CD4-positive, alpha-beta memory T cell (primary cell): ENCODE data around the gene UBR2. TPM values are rescaled to one million over a fixed set of nuclear protein-coding genes. Genes with fewer than 3 reads are reported as not detected.
"Not testable (repeated sequence)": the region's sequence is repeated elsewhere in the genome, so short reads cannot be mapped to it uniquely, and the experiment has no call there.

ENCODE experiments used
- CTCF ChIA-PET: fragments of 350-600 bp; sonication (Branson Sonifier 250); formaldehyde crosslinking; loops from one replicate; lab custom pipeline; 2021; ENCODE audit warnings: inconsistent platforms; ENCODE audit not compliant: partially characterized antibody; lab: Charles Lee
- POLR2A ChIA-PET: fragments of 350-600 bp; sonication (Branson Sonifier 250); formaldehyde crosslinking; loops from one replicate; lab custom pipeline; 2021; ENCODE audit not compliant: partially characterized antibody; lab: Charles Lee
- DNase-seq, 5 donors: peaks; one replicate each; pipeline versions ENCODE4 v3.0.0 to v3.0.0-alpha.2; 2020 to 2022; ENCODE audit warnings: mixed read lengths in 1 of 5
- H3K27ac ChIP-seq: one replicate; pipeline ENCODE4 v1.7.0; 2013; ENCODE audit warnings: low read depth, low read length
- H3K27me3 ChIP-seq: 2 replicates; pipeline ENCODE4 v1.7.0; 2013; ENCODE audit warnings: mild to moderate bottlenecking, low read length, moderate library complexity; ENCODE audit not compliant: insufficient read depth
- H3K36me3 ChIP-seq: 2 replicates; pipeline ENCODE4 v1.7.0; 2013; ENCODE audit warnings: mild to moderate bottlenecking, low read length, moderate library complexity; ENCODE audit not compliant: insufficient read depth
- H3K4me1 ChIP-seq: 2 replicates; pipeline ENCODE4 v1.7.0; 2013; ENCODE audit warnings: mild to moderate bottlenecking, low read length, moderate library complexity; ENCODE audit not compliant: insufficient read depth
- H3K4me3 ChIP-seq, 2 donors: one replicate each; pipeline ENCODE4 v1.7.0; 2013; ENCODE audit warnings: low read length in 2 of 2, mild to moderate bottlenecking in 1 of 2
- H3K9me3 ChIP-seq, 2 donors: one replicate each; pipeline ENCODE4 v1.7.0; 2013; ENCODE audit warnings: low read length in 2 of 2, control low read depth in 1 of 2; ENCODE audit not compliant: control insufficient read depth in 1 of 2
- H3K27ac Mint-ChIP-seq, 7 donors: one replicate each; pipeline ENCODE4 v1.8.0; 2020 to 2021; ENCODE audit warnings: mixed read lengths in 7 of 7, mild to moderate bottlenecking in 6 of 7, inconsistent platforms in 3 of 7, moderate library complexity in 3 of 7
- H3K27me3 Mint-ChIP-seq, 2 donors: one replicate each; pipeline ENCODE4 v1.8.0; 2020 to 2021; ENCODE audit warnings: mixed read lengths in 2 of 2
- H3K36me3 Mint-ChIP-seq, 2 donors: one replicate each; pipeline ENCODE4 v1.8.0; 2020 to 2021; ENCODE audit warnings: mixed read lengths in 2 of 2, inconsistent platforms in 1 of 2, mild to moderate bottlenecking in 1 of 2
- H3K4me1 Mint-ChIP-seq, 4 donors: one replicate each; pipeline ENCODE4 v1.8.0; 2020 to 2021; ENCODE audit warnings: mixed read lengths in 4 of 4, mild to moderate bottlenecking in 1 of 4
- H3K4me3 Mint-ChIP-seq, 8 donors: one replicate each; pipeline ENCODE4 v1.8.0; 2020 to 2021; ENCODE audit warnings: mixed read lengths in 8 of 8, mild to moderate bottlenecking in 7 of 8, moderate library complexity in 6 of 8, inconsistent platforms in 3 of 8
- H3K9me3 Mint-ChIP-seq, 8 donors: one replicate each; pipeline ENCODE4 v1.8.0; 2020 to 2021; ENCODE audit warnings: mixed read lengths in 8 of 8, mild to moderate bottlenecking in 5 of 8, inconsistent platforms in 3 of 8, moderate library complexity in 1 of 8
- intact Hi-C: fragments of 100-400 bp; cut with micrococcal nuclease; formaldehyde crosslinking; loops from one replicate; pipeline ENCODE4 v1.15.1; 2023
- polyA plus RNA-seq, 2 donors: library from polyadenylated mRNA; unstranded; fragments of 300-500 nt; fragmentation: Illumina TruSeq; gene quantifications; one replicate each; pipeline ENCODE4 v1.2.3, GENCODE V29; 2021
- total RNA-seq, 2 experiments: library from RNA; stranded (reverse); gene quantifications; one replicate each; pipeline ENCODE4 v1.2.3, GENCODE V29; 2021

Gene UBR2
- total and polyA plus RNA-seq, 4 experiments from 2014 or later: 4.9 to 55.7 (median 34.1) TPM

DNA sequence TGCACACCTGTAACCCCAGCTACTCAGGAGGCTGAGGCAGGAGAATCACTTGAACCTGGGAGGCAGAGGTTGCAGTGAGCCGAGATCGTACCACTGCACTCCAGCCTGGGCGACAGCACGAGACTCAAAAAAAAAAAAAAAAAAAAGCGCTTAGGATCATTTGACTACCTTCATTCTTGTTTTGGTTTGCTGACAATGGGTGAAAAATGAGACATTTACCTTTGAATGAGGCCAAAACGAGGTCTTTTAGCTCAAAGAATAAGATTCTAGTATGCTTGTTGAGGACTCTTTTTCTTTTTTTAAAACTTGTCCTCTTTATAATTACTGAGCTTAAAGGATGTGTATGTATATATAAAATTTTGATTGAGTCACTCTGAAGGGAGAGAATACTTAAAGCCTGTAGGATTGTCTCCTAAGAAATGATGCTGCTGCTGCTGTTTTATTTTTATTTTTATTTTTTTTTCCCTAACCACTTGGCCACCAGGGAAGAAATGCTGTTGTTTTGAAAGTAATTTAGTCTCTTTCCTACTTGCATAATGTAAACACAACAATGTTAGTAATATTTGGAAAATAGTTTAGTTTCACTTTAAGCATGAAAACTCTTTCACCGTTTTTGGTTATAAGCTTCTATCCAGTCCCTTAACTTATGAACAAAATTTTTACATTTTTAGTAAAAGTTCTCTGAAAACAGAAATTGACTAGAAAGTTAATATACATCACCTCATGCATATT is 7.9 kb downstream of the UBR2 start:
- Mint-ChIP-seq H3K4me1 (peaks cover 41 to 68% (median 56%) of the 10 kb centered on the region in 4 donors), H3K9me3 (no peaks in the 10 kb centered on the region), H3K27ac (peak overlapping the region; percentile 25 to 72 (median 65)), H3K4me3 (peak overlapping the region; percentile 1 to 76 (median 60)), H3K36me3 (peaks cover 21 to 45% of the 10 kb centered on the region in 2 donors), H3K27me3 (no peaks in the 10 kb centered on the region)
- Histone ChIP-seq H3K27ac (no peak overlapping the region), H3K9me3 (no peaks in the 10 kb centered on the region), H3K4me1 (peaks cover 79% of the 10 kb centered on the region), H3K36me3 (peaks cover 19% of the 10 kb centered on the region), H3K4me3 (no peak overlapping the region), H3K27me3 (no peaks in the 10 kb centered on the region)
- ChIA-PET POLR2A (interaction anchor here (1.2 kb wide), 1 partner anchor 8 kb away, joined by 5 read pairs; the partner anchor contains the start of gene UBR2), CTCF (interaction anchor here (1.7 to 1.8 kb wide), 2 partner anchors 24 to 308 kb away, joined by 4 to 16 read pairs; partner anchors contain the start of gene RPL7L1)
- intact Hi-C loops: no loop called here
- DNase-seq: no peak

DNA sequence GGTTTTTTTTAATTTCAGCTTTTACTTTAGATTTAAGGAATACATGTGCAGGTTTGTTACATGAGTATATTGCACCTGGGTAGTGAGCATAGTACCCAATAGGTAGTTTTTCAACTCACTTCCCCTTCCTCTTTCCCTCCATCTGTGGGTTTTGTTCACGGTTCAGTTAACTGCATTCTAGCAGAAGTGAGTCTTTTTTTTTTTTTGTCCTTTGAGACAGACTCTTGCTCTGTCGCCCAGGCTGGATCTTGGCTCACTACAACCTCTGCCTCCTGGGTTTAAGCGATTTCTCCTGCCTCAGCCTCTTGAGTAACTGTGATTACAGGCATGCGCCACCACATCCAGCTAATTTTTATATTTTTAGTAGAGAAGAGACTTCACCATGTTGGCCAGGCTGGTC is 8.7 kb downstream of the UBR2 start:
- H3K9me3 ChIP-seq: no peaks in the 10 kb centered on the region
- no peaks in the 10 kb centered on the region for H3K27me3 ChIP-seq
- Mint-ChIP-seq H3K27ac (peak overlapping the region; percentile 24 to 89 (median 72)), H3K27me3 (no peaks in the 10 kb centered on the region), H3K4me3 (peak overlapping the region in 6 of 8 donors; percentile 35 to 76 (median 63)), H3K4me1 (peaks cover 42 to 68% (median 55%) of the 10 kb centered on the region in 4 donors), H3K9me3 (no peaks in the 10 kb centered on the region), H3K36me3 (peaks cover 21 to 45% of the 10 kb centered on the region in 2 donors)
- ChIA-PET CTCF (interaction anchor here (1.7 to 1.8 kb wide), 2 partner anchors 25 to 307 kb away, joined by 4 to 16 read pairs; partner anchors contain the start of gene RPL7L1), POLR2A (interaction anchor here (1.2 to 1.3 kb wide), 2 partner anchors 8 to 9 kb away, joined by 5 read pairs; partner anchors contain the start of gene UBR2)
- H3K36me3 ChIP-seq: peaks cover 21% of the 10 kb centered on the region
- no peak overlapping the region for H3K27ac ChIP-seq
- H3K4me3 ChIP-seq: no peak overlapping the region
- intact Hi-C loops: no loop called here
- DNase-seq: peak in 2 of 5 donors; percentile 15 to 40
- peaks cover 79% of the 10 kb centered on the region for H3K4me1 ChIP-seq

DNA sequence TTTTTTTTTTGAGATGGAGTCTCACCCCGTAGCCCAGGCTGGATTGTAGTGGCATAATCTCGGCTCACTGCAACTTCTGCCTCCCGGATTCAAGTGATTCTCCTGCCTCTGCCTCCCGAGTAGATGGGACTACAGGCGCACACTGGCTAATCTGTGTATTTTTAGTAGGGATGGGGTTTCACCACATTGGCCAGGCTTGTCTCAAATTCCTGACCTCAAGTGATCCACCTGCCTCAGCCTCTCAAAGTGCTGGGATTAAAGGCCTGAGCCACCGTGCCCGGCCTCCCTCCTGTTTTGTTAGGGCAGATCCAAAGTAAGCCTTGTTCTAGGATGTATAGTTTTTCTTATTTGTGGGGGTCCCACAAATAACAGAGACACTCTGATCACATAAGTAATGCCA is 12.7 kb downstream of the UBR2 start:
- Histone ChIP-seq H3K4me1 (peaks cover 63% of the 10 kb centered on the region), H3K36me3 (peaks cover 30% of the 10 kb centered on the region)
- H3K27ac Mint-ChIP-seq, H3K27ac ChIP-seq, H3K9me3 ChIP-seq, intact Hi-C loops, CTCF ChIA-PET, H3K4me3 Mint-ChIP-seq, DNase-seq, POLR2A ChIA-PET, H3K27me3 ChIP-seq, H3K9me3 Mint-ChIP-seq, H3K4me3 ChIP-seq, H3K27me3 Mint-ChIP-seq: not testable (repeated sequence)
- Mint-ChIP-seq H3K36me3 (peaks cover 30 to 63% of the 10 kb centered on the region in 2 donors), H3K4me1 (peaks cover 42 to 72% (median 57%) of the 10 kb centered on the region in 4 donors)

DNA sequence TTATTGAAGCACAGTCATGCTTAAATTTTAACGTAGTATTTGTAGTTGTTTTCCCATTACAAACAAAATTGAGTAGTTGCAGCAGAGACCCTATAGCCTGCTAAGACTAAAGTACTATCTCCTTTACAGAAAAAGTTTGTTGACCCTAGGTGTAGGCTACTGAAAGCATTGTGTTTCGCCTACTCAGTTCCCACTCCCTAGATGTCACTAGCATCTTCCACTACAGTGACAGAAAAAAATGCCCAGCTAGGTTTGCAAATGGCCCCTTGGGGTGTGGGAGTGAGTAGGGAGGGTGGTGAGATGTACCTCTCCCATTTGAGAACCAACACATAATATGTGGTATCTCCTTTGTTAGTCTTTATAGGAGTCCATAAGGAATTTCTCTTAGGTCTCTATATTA is 34.5 kb downstream of the UBR2 start:
- Mint-ChIP-seq H3K27ac (peak overlapping the region in 2 of 7 donors; percentile 48 to 60), H3K27me3 (no peaks in the 10 kb centered on the region), H3K36me3 (peaks cover 44 to 46% of the 10 kb centered on the region in 2 donors), H3K4me3 (no peak overlapping the region), H3K4me1 (peaks cover 9 to 18% (median 14%) of the 10 kb centered on the region in 4 donors), H3K9me3 (no peaks in the 10 kb centered on the region)
- Histone ChIP-seq H3K4me1 (no peaks in the 10 kb centered on the region), H3K9me3 (no peaks in the 10 kb centered on the region), H3K27ac (no peak overlapping the region), H3K4me3 (no peak overlapping the region), H3K36me3 (peaks cover 15% of the 10 kb centered on the region), H3K27me3 (no peaks in the 10 kb centered on the region)
- DNase-seq: no peak
- intact Hi-C loops: no loop called here
- ChIA-PET POLR2A (no interaction called here), CTCF (no interaction called here)

DNA sequence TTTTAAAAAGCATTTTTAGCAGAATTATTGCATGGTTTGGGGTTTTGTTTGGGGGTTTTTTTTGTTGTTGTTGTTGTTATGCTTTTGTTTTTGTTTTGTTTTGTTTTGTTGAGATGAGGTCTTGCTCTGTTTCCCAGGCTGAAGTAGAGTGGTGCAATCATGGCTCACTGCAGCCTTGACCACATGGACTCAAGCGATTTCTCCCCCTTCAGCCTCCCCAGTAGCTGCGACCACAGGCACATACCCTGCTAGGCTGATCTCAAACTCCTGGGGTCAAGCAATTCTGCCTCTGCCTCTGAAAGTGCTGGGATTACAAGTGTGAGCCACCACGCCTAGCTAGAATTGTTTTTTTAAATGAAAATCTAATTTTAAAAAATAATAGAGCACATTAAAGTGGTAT is 35.7 kb downstream of the UBR2 start:
- DNase-seq: no peak
- Mint-ChIP-seq H3K36me3 (peaks cover 39 to 43% of the 10 kb centered on the region in 2 donors), H3K9me3 (no peaks in the 10 kb centered on the region), H3K27ac (peak overlapping the region in 1 of 7 donors; percentile 11), H3K4me3 (no peak overlapping the region), H3K27me3 (no peaks in the 10 kb centered on the region), H3K4me1 (peaks cover 7 to 18% (median 12%) of the 10 kb centered on the region in 4 donors)
- H3K9me3 ChIP-seq: no peaks in the 10 kb centered on the region
- peaks cover 9% of the 10 kb centered on the region for H3K36me3 ChIP-seq
- no peak overlapping the region for H3K27ac ChIP-seq
- H3K4me1 ChIP-seq: no peaks in the 10 kb centered on the region
- intact Hi-C loops: no loop called here
- ChIA-PET CTCF (interaction anchor here (1.0 kb wide), 1 partner anchor 10 kb away, joined by 3 read pairs; no protein-coding TSS in a partner anchor), POLR2A (no interaction called here)
- no peak overlapping the region for H3K4me3 ChIP-seq
- no peaks in the 10 kb centered on the region for H3K27me3 ChIP-seq

DNA sequence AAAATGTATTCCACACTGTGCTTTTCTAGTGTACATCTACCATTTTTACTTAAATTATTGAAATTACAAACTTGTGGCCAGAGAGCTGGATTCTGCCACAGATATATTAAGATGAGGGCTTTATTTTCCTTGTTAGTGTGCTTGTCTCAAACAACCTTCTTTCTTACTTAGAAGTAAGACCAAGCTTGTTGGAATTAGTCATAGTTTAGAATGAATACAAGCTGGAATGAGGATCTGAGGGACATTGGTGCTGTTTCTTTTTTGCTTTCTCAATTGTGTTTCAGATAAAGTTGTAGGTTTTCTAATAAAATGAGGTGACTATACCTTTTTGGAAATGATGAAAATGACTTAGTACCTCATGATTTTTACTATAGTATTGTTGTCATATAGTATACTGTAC is 40.3 kb downstream of the UBR2 start:
- CTCF ChIA-PET: interaction anchor here (1.1 to 1.7 kb wide), 3 partner anchors 15 to 122 kb away, joined by 3 to 5 read pairs (median 4); no protein-coding TSS in a partner anchor

DNA sequence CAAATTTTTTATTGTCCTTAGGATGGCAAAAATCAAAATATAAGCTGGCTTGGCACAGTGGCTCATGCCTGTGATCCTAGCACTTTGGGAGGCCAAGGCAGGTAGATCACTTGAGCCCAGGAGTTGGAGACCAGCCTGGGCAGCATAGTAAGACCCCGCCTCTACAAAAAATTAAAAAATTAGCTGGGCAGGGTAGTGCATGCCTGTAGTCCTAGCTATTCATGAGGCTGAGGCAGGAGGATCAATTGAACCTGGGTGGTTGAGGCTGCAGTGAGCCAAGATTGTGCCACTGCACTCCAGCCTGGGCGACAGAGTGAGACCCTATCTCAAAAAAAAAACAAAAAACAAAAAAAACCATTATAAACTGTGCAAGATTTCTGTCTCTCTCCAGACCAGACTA is 40.9 kb downstream of the UBR2 start:
- CTCF ChIA-PET: interaction anchor here (1.1 kb wide), 1 partner anchor 121 kb away, joined by 4 read pairs; no protein-coding TSS in a partner anchor
- POLR2A ChIA-PET, H3K27me3 ChIP-seq, DNase-seq, intact Hi-C loops, H3K27ac ChIP-seq, H3K4me3 Mint-ChIP-seq, H3K4me1 ChIP-seq, H3K9me3 ChIP-seq, H3K4me3 ChIP-seq, H3K27me3 Mint-ChIP-seq, H3K9me3 Mint-ChIP-seq: not testable (repeated sequence)
- Mint-ChIP-seq H3K4me1 (peaks cover 2 to 13% (median 5%) of the 10 kb centered on the region in 4 donors), H3K27ac (peak overlapping the region in 4 of 7 donors; percentile 27 to 75 (median 44)), H3K36me3 (peaks cover 26 to 47% of the 10 kb centered on the region in 2 donors)
- H3K36me3 ChIP-seq: peaks cover 31% of the 10 kb centered on the region

More for the DNA sequence above, 40.3 kb downstream of the UBR2 start:
- peaks cover 2 to 13% (median 5%) of the 10 kb centered on the region in 4 donors for H3K4me1 Mint-ChIP-seq
- H3K36me3 Mint-ChIP-seq: peaks cover 24 to 45% of the 10 kb centered on the region in 2 donors
- Histone ChIP-seq H3K36me3 (peaks cover 29% of the 10 kb centered on the region), H3K4me1 (no peaks in the 10 kb centered on the region), H3K27me3 (no peaks in the 10 kb centered on the region), H3K9me3 (no peaks in the 10 kb centered on the region), H3K27ac (no peak overlapping the region), H3K4me3 (no peak overlapping the region)
- no peaks in the 10 kb centered on the region for H3K27me3 Mint-ChIP-seq
- H3K9me3 Mint-ChIP-seq: no peaks in the 10 kb centered on the region
- POLR2A ChIA-PET: no interaction called here
- H3K4me3 Mint-ChIP-seq: no peak overlapping the region
- DNase-seq: no peak
- intact Hi-C loops: no loop called here
- peak overlapping the region in 1 of 7 donors; percentile 25 for H3K27ac Mint-ChIP-seq
